ENCODE measurements around the gene DOHH. TPM values are rescaled to one million over a fixed set of nuclear protein-coding genes. Genes with fewer than 3 reads are reported as not detected.
"Not testable (repeated sequence)": the region's sequence is repeated elsewhere in the genome, so short reads cannot be mapped to it uniquely, and the experiment has no call there.

DOHH gene
- total RNA-seq, 2 experiments from 2014 or later, result 9.6 to 15.4 TPM

GRCh38 chr19:3453840-3454239, 46.6 kb downstream of the DOHH start:
- no peaks in the 10 kb centered on the region for H3K9me3 Mint-ChIP-seq (ENCODE audit: low read depth)
- H3K27ac Mint-ChIP-seq, result no peak overlapping the region
- ChIA-PET POLR2A (no interaction called here), CTCF (no interaction called here)
- H3K4me3 Mint-ChIP-seq, result no peak overlapping the region
- no peaks in the 10 kb centered on the region for H3K4me1 Mint-ChIP-seq
- peaks cover 17% of the 10 kb centered on the region for H3K36me3 Mint-ChIP-seq (ENCODE audit: low read depth)
- DNase-seq (no peak), ATAC-seq (no peak)
- H3K27me3 Mint-ChIP-seq, result no peaks in the 10 kb centered on the region
- intact Hi-C loops (cut with DNase I, micrococcal nuclease), result no loop called here

GRCh38 chr19:3452942-3453214, 47.6 kb downstream of the DOHH start:
- POLR2A ChIA-PET, result not testable (repeated sequence)

GRCh38 chr19:3452171-3452941, 48.1 kb downstream of the DOHH start:
- H3K4me1 Mint-ChIP-seq, result no peaks in the 10 kb centered on the region
- no peak for DNase-seq
- H3K9me3 Mint-ChIP-seq (ENCODE audit: low read depth), result no peaks in the 10 kb centered on the region
- ATAC-seq, result no peak
- intact Hi-C loops (cut with DNase I, micrococcal nuclease), result no loop called here
- H3K27ac Mint-ChIP-seq, result no peak overlapping the region
- ChIA-PET CTCF (no interaction called here), POLR2A (no interaction called here)
- peaks cover 17% of the 10 kb centered on the region for H3K36me3 Mint-ChIP-seq (ENCODE audit: low read depth)
- no peaks in the 10 kb centered on the region for H3K27me3 Mint-ChIP-seq
- H3K4me3 Mint-ChIP-seq, result no peak overlapping the region

More at GRCh38 chr19:3452942-3453214, 47.6 kb downstream of the DOHH start:
- H3K36me3 Mint-ChIP-seq (ENCODE audit: low read depth), result peaks cover 17% of the 10 kb centered on the region
- CTCF ChIA-PET, result interaction anchor here (0.7 kb wide), 1 partner anchor 24 kb away, joined by 3 read pairs; no protein-coding TSS in a partner anchor
- H3K4me1 Mint-ChIP-seq; DNase-seq; H3K27ac Mint-ChIP-seq; ATAC-seq; intact Hi-C loops (cut with DNase I, micrococcal nuclease); H3K4me3 Mint-ChIP-seq; H3K27me3 Mint-ChIP-seq; H3K9me3 Mint-ChIP-seq (ENCODE audit: low read depth): not testable (repeated sequence)

- DNase-seq, result no peak
- no peaks in the 10 kb centered on the region for H3K4me1 Mint-ChIP-seq
- H3K9me3 Mint-ChIP-seq (ENCODE audit: low read depth), result no peaks in the 10 kb centered on the region
- ChIA-PET POLR2A (no interaction called here), CTCF (interaction anchor here (0.7 kb wide), 1 partner anchor 434 kb away, joined by 3 read pairs; no protein-coding TSS in a partner anchor)
- intact Hi-C loops (cut with DNase I, micrococcal nuclease), result no loop called here
- H3K27me3 Mint-ChIP-seq, result no peaks in the 10 kb centered on the region
- ATAC-seq, result no peak
- no peak overlapping the region for H3K27ac Mint-ChIP-seq
- H3K36me3 Mint-ChIP-seq (ENCODE audit: low read depth), result peaks cover 17% of the 10 kb centered on the region
- H3K4me3 Mint-ChIP-seq, result no peak overlapping the region
These were observed 49.0 kb downstream of the DOHH start for GRCh38 chr19:3451451-3451866.

GRCh38 chr19:3450796-3451411, 49.6 kb downstream of the DOHH start:
- intact Hi-C loops (cut with DNase I, micrococcal nuclease), result no loop called here
- ATAC-seq (no peak), DNase-seq (no peak)
- Mint-ChIP-seq H3K4me1 (no peaks in the 10 kb centered on the region), H3K27me3 (no peaks in the 10 kb centered on the region), H3K36me3 (ENCODE audit: low read depth) (peaks cover 17% of the 10 kb centered on the region), H3K9me3 (ENCODE audit: low read depth) (no peaks in the 10 kb centered on the region), H3K4me3 (no peak overlapping the region), H3K27ac (no peak overlapping the region)
- ChIA-PET POLR2A (no interaction called here), CTCF (interaction anchor here (0.7 kb wide), 1 partner anchor 433 kb away, joined by 3 read pairs; no protein-coding TSS in a partner anchor)

GRCh38 chr19:3448616-3449334, 51.7 kb downstream of the DOHH start:
- ATAC-seq, result no peak
- POLR2A ChIA-PET, result no interaction called here
- Mint-ChIP-seq H3K9me3 (ENCODE audit: low read depth) (no peaks in the 10 kb centered on the region), H3K36me3 (ENCODE audit: low read depth) (peaks cover 17% of the 10 kb centered on the region), H3K4me1 (peaks cover 3% of the 10 kb centered on the region), H3K27me3 (no peaks in the 10 kb centered on the region), H3K4me3 (no peak overlapping the region), H3K27ac (no peak overlapping the region)
- intact Hi-C loops (cut with DNase I, micrococcal nuclease), result no loop called here
- DNase-seq, result no peak
- CTCF ChIA-PET, result no interaction called here

DNA sequence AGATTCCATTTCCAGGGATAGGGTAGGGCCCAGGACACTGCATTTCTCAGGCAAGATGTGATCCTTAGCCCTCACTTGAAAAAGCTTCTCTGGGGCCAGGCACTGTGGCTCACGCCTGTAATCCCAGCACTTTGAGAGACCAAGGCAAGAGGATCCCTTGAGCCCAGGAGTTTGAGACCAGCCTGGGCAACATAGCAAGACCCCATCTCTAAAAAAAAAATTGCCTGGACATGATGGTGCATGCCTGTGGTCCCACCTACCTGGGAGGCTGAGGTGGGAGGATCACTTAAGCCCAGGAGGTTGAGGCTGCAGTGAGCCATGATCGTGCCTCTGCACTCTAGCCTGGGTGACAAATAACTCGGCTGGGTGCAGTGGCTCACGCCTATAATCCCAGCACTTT, 53.8 kb downstream of the DOHH start:
- H3K4me1 Mint-ChIP-seq; H3K27ac Mint-ChIP-seq; H3K27me3 Mint-ChIP-seq; DNase-seq; H3K9me3 Mint-ChIP-seq (ENCODE audit: low read depth); H3K4me3 Mint-ChIP-seq; intact Hi-C loops (cut with DNase I, micrococcal nuclease); H3K36me3 Mint-ChIP-seq (ENCODE audit: low read depth); POLR2A ChIA-PET; ATAC-seq: not testable (repeated sequence)
- CTCF ChIA-PET, result interaction anchor here (0.5 kb wide), 1 partner anchor 142 kb away, joined by 3 read pairs; no protein-coding TSS in a partner anchor

- ATAC-seq, result no peak
- peaks cover 3% of the 10 kb centered on the region for H3K36me3 Mint-ChIP-seq (ENCODE audit: low read depth)
- CTCF ChIA-PET, result no interaction called here
These were observed 55.7 kb downstream of the DOHH start for GRCh38 chr19:3444695-3445234.

GRCh38 chr19:3443840-3444694, 56.4 kb downstream of the DOHH start:
- intact Hi-C loops (cut with DNase I, micrococcal nuclease), result no loop called here
- ChIA-PET CTCF (no interaction called here), POLR2A (interaction anchor here (0.7 kb wide), 1 partner anchor 9 kb away, joined by 3 read pairs; no protein-coding TSS in a partner anchor)
- Mint-ChIP-seq H3K9me3 (ENCODE audit: low read depth) (no peaks in the 10 kb centered on the region), H3K4me1 (peaks cover 8% of the 10 kb centered on the region), H3K4me3 (no peak overlapping the region), H3K36me3 (ENCODE audit: low read depth) (peaks cover 2% of the 10 kb centered on the region), H3K27me3 (no peaks in the 10 kb centered on the region), H3K27ac (no peak overlapping the region)
- DNase-seq, result no peak
- no peak for ATAC-seq

More at GRCh38 chr19:3444695-3445234, 55.7 kb downstream of the DOHH start:
- Mint-ChIP-seq H3K9me3 (ENCODE audit: low read depth) (no peaks in the 10 kb centered on the region), H3K4me3 (no peak overlapping the region), H3K27ac (no peak overlapping the region), H3K4me1 (peaks cover 8% of the 10 kb centered on the region), H3K27me3 (no peaks in the 10 kb centered on the region)
- POLR2A ChIA-PET, result interaction anchor here (0.7 kb wide), 1 partner anchor 9 kb away, joined by 3 read pairs; no protein-coding TSS in a partner anchor
- intact Hi-C loops (cut with DNase I, micrococcal nuclease), result no loop called here
- no peak for DNase-seq

DNA sequence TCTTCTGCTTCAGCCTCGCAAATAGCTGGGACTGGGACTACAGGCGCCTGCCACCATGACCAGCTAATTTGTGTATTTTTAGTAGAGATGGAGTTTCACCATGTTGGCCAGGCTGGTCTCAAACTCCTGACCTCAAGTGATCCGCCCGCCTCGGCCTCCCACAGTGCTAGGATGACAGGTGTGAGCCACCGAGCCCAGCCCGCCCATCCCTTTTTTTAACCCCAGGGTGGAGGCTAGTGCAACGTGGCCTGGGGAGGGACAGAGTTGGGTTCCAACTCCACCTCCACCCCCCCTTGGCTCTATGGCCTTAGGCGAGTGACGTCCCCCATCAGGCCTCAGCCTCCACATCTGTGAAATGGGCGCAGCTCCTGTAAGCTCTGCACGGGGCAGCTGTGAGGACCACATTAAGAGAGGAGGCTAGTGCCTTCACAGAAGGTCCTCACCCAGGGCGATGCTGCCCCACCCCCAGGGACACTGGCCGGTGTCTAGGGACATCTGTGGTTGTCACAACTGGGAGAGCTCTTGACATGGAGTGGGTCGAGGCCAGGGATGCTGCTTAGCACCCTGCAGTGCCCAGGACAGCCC, 57.9 kb downstream of the DOHH start:
- no peak overlapping the region for H3K27ac Mint-ChIP-seq
- CTCF ChIA-PET, result interaction anchor here (0.5 kb wide), 1 partner anchor 17 kb away, joined by 3 read pairs; no protein-coding TSS in a partner anchor
- peaks cover 4% of the 10 kb centered on the region for H3K36me3 Mint-ChIP-seq (ENCODE audit: low read depth)
- ATAC-seq (no peak), DNase-seq (no peak)
- H3K27me3 Mint-ChIP-seq, result no peaks in the 10 kb centered on the region
- no peaks in the 10 kb centered on the region for H3K9me3 Mint-ChIP-seq (ENCODE audit: low read depth)
- H3K4me1 Mint-ChIP-seq, result peaks cover 8% of the 10 kb centered on the region
- H3K4me3 Mint-ChIP-seq, result no peak overlapping the region
- intact Hi-C loops (cut with DNase I, micrococcal nuclease), result no loop called here
- POLR2A ChIA-PET, result no interaction called here

DNA sequence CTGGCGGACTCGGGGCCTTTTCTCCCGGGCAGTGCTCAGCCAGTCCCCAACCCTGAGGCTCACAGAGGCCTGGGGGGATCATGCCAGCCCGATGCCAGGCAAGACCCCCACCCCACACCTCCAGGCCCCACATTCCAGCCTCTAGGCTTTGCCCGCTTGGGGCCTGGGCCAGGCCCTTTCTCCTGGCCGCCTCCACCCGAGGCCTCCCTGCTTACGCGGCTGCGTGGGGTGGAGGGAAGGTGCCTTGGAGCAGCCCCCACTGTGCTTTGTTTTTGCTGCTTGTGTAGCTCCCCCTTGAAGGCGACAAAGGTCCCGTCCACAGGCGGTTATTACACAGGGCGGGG, 58.5 kb downstream of the DOHH start:
- intact Hi-C loops (cut with DNase I, micrococcal nuclease), result no loop called here
- POLR2A ChIA-PET, result no interaction called here
- no peak for ATAC-seq
- Mint-ChIP-seq H3K27me3 (no peaks in the 10 kb centered on the region), H3K9me3 (ENCODE audit: low read depth) (no peaks in the 10 kb centered on the region), H3K27ac (no peak overlapping the region), H3K36me3 (ENCODE audit: low read depth) (peaks cover 4% of the 10 kb centered on the region), H3K4me1 (peaks cover 8% of the 10 kb centered on the region), H3K4me3 (no peak overlapping the region)
- no peak for DNase-seq
- CTCF ChIA-PET, result no interaction called here
